Measurements from ENCODE around the gene C5AR2. TPM values are rescaled to one million over a fixed set of nuclear protein-coding genes. Genes with fewer than 3 reads are reported as not detected.
"Not testable (repeated sequence)": the region's sequence is repeated elsewhere in the genome, so short reads cannot be mapped to it uniquely, and the experiment has no call there.

The C5AR2 gene
- total RNA-seq, 1 donor from 2014 or later = not detected

- no peaks in the 10 kb centered on the region for H3K27me3 Mint-ChIP-seq
- no peaks in the 10 kb centered on the region for H3K4me1 Mint-ChIP-seq
- intact Hi-C loops (cut with micrococcal nuclease) = no loop called here
- H3K27ac Mint-ChIP-seq = no peak overlapping the region
- no peak overlapping the region for H3K4me3 Mint-ChIP-seq
- H3K36me3 Mint-ChIP-seq (ENCODE audit: low read depth) = peaks cover 61% of the 10 kb centered on the region
- no peaks in the 10 kb centered on the region for H3K9me3 Mint-ChIP-seq
- DNase-seq = no peak
These were observed 30.3 kb downstream of the C5AR2 start for GRCh38 chr19:47362321-47362720.

GRCh38 chr19:47363758-47364531 lies 32.0 kb downstream of the C5AR2 start:
- no peak for DNase-seq
- Mint-ChIP-seq H3K9me3 (no peaks in the 10 kb centered on the region), H3K36me3 (ENCODE audit: low read depth) (peaks cover 49% of the 10 kb centered on the region), H3K4me1 (no peaks in the 10 kb centered on the region), H3K27ac (no peak overlapping the region), H3K4me3 (no peak overlapping the region), H3K27me3 (no peaks in the 10 kb centered on the region)
- intact Hi-C loops (cut with micrococcal nuclease) = no loop called here

DNA sequence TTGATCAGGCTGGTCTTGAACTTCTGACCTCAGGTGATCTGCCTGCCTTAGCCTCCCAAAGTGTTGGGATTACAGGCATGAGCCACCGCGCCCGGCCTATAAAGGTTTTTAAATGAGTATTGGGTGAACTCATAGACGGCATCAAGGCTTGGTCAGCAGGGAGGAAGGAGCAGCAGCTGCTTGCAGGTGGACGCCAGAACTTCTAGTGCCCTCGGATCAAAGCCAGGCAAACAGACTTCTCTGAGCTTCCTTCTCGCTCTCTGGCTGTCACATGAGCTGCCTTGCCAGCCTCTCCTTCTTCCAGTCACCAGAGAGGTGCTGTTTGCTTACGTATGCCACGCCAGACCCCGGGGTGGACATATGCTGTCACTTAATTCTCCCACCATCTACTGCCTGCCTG lies 33.5 kb downstream of the C5AR2 start:
- DNase-seq; H3K27ac Mint-ChIP-seq; H3K4me3 Mint-ChIP-seq; intact Hi-C loops (cut with micrococcal nuclease); H3K9me3 Mint-ChIP-seq; H3K27me3 Mint-ChIP-seq; H3K4me1 Mint-ChIP-seq: not testable (repeated sequence)
- H3K36me3 Mint-ChIP-seq (ENCODE audit: low read depth) = peaks cover 53% of the 10 kb centered on the region

DNA sequence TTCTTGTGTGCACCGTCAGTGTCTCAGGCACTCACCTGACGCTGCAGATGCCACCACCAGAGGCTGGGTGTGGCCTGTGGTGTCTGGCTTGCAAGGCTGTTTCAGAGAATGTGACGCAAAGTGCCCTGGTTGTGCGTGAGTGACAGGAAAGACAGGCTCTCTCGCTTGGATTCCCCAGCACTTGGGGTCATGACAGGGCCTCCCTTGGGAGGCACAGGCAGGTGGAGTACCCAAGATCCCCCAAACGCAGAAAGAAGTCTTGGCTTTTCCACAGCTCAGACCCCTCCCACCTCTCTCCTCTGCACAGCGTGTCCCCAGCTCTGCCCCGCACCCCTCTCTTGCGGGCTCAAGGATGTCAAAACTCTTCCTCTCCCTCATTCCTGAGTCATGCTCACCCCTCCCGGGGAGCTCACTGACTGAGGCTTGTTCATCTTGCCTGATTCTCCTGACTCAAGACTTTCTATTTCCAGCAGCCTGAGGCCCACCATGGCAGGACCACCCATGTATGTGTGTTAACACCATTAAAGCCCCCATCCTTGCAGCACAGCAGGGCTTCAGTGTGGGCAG lies 38.2 kb downstream of the C5AR2 start:
- Mint-ChIP-seq H3K4me3 (no peak overlapping the region), H3K4me1 (peaks cover 3% of the 10 kb centered on the region), H3K27me3 (no peaks in the 10 kb centered on the region), H3K36me3 (ENCODE audit: low read depth) (peaks cover 37% of the 10 kb centered on the region), H3K9me3 (no peaks in the 10 kb centered on the region), H3K27ac (no peak overlapping the region)
- DNase-seq = no peak
- intact Hi-C loops (cut with micrococcal nuclease) = no loop called here

DNA sequence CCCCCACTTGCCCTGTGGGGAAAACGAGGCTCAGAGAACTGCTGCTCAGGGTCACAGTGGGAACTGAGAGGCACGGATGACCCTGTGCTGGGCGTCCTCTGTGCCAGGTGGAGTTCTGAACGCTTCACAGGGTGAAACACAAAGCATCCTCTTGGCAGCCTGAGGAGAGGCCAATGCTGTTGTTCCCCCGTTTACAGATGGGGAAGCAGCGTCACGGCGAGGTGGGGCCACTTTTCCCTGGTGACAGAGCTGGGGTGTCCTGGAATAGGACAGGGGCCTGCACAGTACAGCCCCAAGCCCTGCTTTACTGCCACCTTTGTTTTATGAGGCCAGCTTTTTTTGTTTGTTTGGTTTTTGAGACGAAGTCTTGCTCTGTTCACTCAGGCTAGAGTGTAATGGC lies 39.3 kb downstream of the C5AR2 start:
- Mint-ChIP-seq H3K27me3 (no peaks in the 10 kb centered on the region), H3K4me3 (no peak overlapping the region), H3K36me3 (ENCODE audit: low read depth) (peaks cover 37% of the 10 kb centered on the region), H3K27ac (no peak overlapping the region), H3K9me3 (no peaks in the 10 kb centered on the region), H3K4me1 (peaks cover 3% of the 10 kb centered on the region)
- no peak for DNase-seq
- intact Hi-C loops (cut with micrococcal nuclease) = no loop called here

GRCh38 chr19:47372603-47373002 lies 40.6 kb downstream of the C5AR2 start:
- intact Hi-C loops (cut with micrococcal nuclease) = no loop called here
- no peak overlapping the region for H3K27ac Mint-ChIP-seq
- peaks cover 37% of the 10 kb centered on the region for H3K36me3 Mint-ChIP-seq (ENCODE audit: low read depth)
- no peaks in the 10 kb centered on the region for H3K9me3 Mint-ChIP-seq
- H3K27me3 Mint-ChIP-seq = no peaks in the 10 kb centered on the region
- no peak for DNase-seq
- no peak overlapping the region for H3K4me3 Mint-ChIP-seq
- peaks cover 3% of the 10 kb centered on the region for H3K4me1 Mint-ChIP-seq

DNA sequence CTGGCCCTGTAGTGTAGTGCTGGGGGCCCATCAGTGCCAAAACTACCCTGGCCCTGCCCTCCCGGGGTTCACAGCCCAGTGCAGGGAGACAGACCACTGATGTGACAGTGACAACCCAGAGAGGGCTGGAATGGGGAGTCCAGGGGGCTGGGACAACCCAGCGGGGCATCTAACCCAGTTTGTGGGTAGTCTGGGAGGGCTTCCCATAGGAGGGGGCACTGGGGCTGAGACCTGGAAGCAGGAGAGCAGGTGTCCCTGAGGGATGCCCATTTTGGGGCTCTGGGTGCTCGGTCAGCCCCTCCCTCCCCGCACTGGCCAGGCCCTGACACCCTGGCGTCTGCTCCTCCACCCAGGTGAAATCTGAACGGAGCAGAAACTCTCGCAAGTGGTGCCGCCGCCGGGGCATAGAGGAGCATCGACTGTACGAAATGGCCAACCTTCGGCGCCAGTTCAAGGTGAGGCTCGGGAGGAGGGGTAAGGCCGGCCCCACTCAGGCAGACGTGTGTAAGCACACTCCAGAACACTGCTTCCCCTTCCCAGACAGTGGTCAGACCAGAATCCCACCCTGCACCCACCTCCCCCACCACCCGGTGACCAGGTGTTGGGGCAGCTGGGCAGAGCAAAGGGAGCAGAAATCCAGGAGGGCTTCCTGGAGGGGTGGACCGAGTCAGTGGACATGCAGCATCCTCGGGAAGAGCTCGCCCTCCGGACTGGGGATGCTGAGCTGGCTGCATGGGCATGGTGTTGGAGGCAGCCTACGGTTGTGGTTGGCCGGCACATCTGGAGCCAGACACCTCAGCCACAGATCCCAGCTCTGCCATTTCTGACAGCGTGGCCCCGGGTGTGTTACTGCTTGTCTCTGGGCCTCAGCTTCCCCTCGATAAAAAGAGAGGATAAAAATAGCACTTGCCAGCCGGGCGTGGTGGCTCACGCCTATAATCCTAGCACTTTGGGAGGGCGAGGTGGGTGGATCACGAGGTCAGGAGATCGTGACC lies 41.6 kb downstream of the C5AR2 start:
- no peak for DNase-seq
- Mint-ChIP-seq H3K4me3 (no peak overlapping the region), H3K27ac (no peak overlapping the region), H3K4me1 (peaks cover 3% of the 10 kb centered on the region), H3K36me3 (ENCODE audit: low read depth) (peaks cover 37% of the 10 kb centered on the region), H3K27me3 (no peaks in the 10 kb centered on the region), H3K9me3 (no peaks in the 10 kb centered on the region)
- intact Hi-C loops (cut with micrococcal nuclease) = no loop called here

DNA sequence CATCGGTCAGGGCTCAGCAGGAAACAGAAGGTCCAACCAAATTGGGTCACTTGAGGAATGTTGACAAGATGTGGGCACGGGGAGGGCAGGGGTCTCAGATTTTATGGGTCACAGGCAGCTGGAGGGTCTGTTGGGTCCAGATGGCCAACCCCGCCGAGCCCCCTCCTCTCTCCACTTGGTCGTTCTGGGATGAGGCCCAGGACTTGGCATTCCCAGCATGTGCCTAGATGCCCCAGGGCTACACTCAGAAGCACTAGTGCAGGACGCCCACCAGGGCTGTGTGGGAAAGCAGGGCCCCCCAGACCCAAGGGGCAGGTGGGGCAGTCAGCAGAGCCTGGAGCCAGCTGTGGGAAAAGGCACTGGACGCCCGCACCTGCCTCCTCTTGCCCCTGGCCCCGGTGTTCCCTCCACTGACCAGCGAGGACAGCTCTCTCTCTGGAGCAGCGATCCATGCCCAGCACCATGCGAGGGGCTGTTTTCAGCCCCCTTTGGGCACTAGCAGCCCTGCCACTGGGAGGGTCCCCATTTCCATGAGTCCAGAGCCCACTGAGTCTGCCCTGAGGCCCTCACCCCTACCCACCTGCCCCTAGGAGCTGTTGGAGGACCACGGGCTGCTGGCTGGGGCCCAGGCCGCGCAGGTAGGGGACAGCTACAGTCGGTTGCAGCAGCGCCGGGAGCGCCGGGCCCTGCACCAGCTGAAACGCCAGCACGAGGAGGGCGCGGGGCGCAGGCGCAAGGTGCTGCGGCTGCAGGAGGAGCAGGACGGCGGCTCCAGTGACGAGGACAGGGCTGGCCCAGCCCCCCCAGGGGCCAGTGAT lies 43.1 kb downstream of the C5AR2 start:
- Mint-ChIP-seq H3K27me3 (no peaks in the 10 kb centered on the region), H3K27ac (no peak overlapping the region), H3K4me1 (no peaks in the 10 kb centered on the region), H3K4me3 (no peak overlapping the region), H3K36me3 (ENCODE audit: low read depth) (peaks cover 29% of the 10 kb centered on the region), H3K9me3 (no peaks in the 10 kb centered on the region)
- intact Hi-C loops (cut with micrococcal nuclease) = no loop called here
- DNase-seq = no peak

GRCh38 chr19:47375694-47376588 lies 44.0 kb downstream of the C5AR2 start:
- Mint-ChIP-seq H3K9me3 (no peaks in the 10 kb centered on the region), H3K4me1 (no peaks in the 10 kb centered on the region), H3K27me3 (no peaks in the 10 kb centered on the region), H3K4me3 (no peak overlapping the region), H3K36me3 (ENCODE audit: low read depth) (peaks cover 32% of the 10 kb centered on the region), H3K27ac (no peak overlapping the region)
- intact Hi-C loops (cut with micrococcal nuclease) = no loop called here
- no peak for DNase-seq

- intact Hi-C loops (cut with micrococcal nuclease) = no loop called here
- H3K4me1 Mint-ChIP-seq = peaks cover 5% of the 10 kb centered on the region
- no peaks in the 10 kb centered on the region for H3K27me3 Mint-ChIP-seq
- H3K4me3 Mint-ChIP-seq = no peak overlapping the region
- no peak for DNase-seq
- H3K27ac Mint-ChIP-seq = no peak overlapping the region
- H3K36me3 Mint-ChIP-seq (ENCODE audit: low read depth) = peaks cover 37% of the 10 kb centered on the region
- no peaks in the 10 kb centered on the region for H3K9me3 Mint-ChIP-seq
These were observed 44.7 kb downstream of the C5AR2 start for GRCh38 chr19:47376589-47377144.

DNA sequence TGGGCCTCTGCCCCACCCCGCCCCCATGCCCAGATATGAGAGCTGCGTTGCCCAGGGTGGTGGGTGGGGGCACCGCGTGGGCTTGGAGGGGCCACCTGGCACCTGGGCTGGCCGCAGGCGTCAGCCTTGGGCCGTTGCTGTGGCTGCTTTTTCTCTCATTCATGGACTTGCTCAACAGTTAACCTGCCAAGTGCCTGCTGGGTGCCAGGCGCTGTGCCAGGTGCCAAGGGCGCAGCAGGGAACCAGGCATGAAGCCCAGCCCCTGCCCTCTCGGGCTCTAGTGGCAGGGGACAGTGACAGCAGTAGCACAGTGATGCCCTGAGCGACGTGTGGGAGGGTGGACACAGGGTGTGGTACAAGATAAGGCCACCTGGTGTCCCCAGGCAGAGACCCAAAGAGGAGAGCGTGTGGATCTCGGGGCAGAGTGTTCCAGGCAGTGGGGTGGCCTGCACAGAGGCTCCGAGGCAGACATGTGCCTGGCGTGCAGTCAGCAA lies 45.3 kb downstream of the C5AR2 start:
- intact Hi-C loops (cut with micrococcal nuclease) = no loop called here
- Mint-ChIP-seq H3K4me3 (no peak overlapping the region), H3K27ac (no peak overlapping the region), H3K4me1 (peaks cover 7% of the 10 kb centered on the region), H3K27me3 (no peaks in the 10 kb centered on the region), H3K9me3 (no peaks in the 10 kb centered on the region), H3K36me3 (ENCODE audit: low read depth) (peaks cover 36% of the 10 kb centered on the region)
- DNase-seq = no peak

DNA sequence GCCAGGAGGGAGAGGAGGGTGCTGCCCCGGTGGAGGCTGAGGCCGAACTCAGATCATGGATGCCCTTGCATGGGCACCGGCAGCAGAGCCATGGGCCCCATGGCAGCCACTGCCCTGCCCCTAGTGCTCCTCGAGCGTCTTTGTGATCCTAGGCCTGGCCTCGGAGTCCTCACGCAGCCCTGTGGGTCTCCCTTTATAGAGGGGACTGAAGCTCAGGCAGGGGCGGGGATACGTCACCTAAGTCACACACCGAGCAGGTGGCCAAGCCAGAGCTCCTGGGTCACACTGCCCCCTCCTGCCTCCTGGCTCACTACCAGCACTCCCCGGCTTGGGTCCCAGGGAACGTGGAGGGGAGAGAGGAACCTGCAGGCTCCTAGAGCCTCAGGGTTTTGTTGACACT lies 45.8 kb downstream of the C5AR2 start:
- Mint-ChIP-seq H3K9me3 (no peaks in the 10 kb centered on the region), H3K4me1 (peaks cover 7% of the 10 kb centered on the region), H3K27me3 (no peaks in the 10 kb centered on the region), H3K4me3 (no peak overlapping the region), H3K36me3 (ENCODE audit: low read depth) (peaks cover 36% of the 10 kb centered on the region), H3K27ac (no peak overlapping the region)
- DNase-seq = no peak
- intact Hi-C loops (cut with micrococcal nuclease) = no loop called here

All from activated CD4-positive, alpha-beta T cell treated with anti-CD3 and anti-CD28 coated beads, Interleukin-2, amount 10 ng/mL, durations not matched to agents 24 days and 14 days (primary cell).